ENCODE results near the gene HEATR5A. TPM values are rescaled to one million over a fixed set of nuclear protein-coding genes. Genes with fewer than 3 reads are reported as not detected.

HEATR5A gene
- total RNA-seq, 1 experiment from 2014 or later: 23.1 TPM

DNA sequence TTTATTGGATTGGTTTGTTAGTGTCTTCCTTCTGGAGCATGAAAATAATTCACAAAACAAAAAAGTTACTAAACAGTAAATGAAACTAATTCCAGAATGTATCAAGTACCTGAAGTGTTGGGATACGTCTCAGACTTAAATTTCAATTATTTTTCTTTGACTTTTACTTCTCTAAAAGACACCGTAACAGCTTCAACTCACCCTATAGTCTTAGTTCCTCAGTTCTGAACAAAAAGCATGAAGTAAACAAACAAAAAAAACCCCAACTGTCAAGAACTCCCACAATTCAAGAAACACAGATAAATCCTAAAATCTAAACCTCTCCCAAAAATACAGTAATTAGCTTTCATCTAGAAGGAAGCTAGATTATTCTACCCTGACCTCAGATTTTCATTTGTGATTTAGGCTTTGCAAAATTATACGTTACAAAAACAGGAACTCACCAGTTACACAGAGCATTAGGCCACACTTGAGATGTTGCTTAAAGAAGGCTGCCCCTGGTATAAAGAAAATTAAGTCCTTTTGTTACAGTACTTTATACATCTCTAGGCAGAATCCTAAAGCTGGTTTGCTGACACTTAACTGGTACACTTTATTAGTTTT, 10.2 kb downstream of the HEATR5A start:
- H3K4me3 Mint-ChIP-seq (ENCODE audit: unreplicated experiment): no peak overlapping the region
- H3K4me1 Mint-ChIP-seq (ENCODE audit: insufficient read depth, unreplicated experiment): peaks cover 15% of the 10 kb centered on the region
- ChIA-PET POLR2A (interaction anchor here (1.2 to 2.4 kb wide), 2 partner anchors 8 to 10 kb away, joined by 5 to 14 read pairs; partner anchors contain the start of gene HEATR5A), CTCF (interaction anchor here (1.0 to 1.3 kb wide), 2 partner anchors 11 to 32 kb away, joined by 3 to 4 read pairs; partner anchors contain the start of gene HEATR5A)
- H3K27me3 Mint-ChIP-seq (ENCODE audit: insufficient read depth, unreplicated experiment): no peaks in the 10 kb centered on the region
- no peaks in the 10 kb centered on the region for H3K9me3 Mint-ChIP-seq (ENCODE audit: unreplicated experiment)
- BruUV-seq (replicated peaks): no TSS peak
- H3K36me3 Mint-ChIP-seq (ENCODE audit: insufficient read depth, unreplicated experiment): peaks cover 11% of the 10 kb centered on the region
- no peak for DNase-seq (ENCODE audit: unreplicated experiment)
- intact Hi-C loops (cut with micrococcal nuclease): no loop called here
- TF ChIP-seq CTCF (IDR thresholded peaks at IDR 0.05; ENCODE audit: unreplicated experiment): no peak
- no peak overlapping the region for H3K27ac Mint-ChIP-seq (ENCODE audit: low read depth, unreplicated experiment)

- CTCF ChIA-PET: interaction anchor here (0.5 to 1.3 kb wide), 2 partner anchors 29 to 30 kb away, joined by 3 read pairs; no protein-coding TSS in a partner anchor
- POLR2A ChIA-PET: no interaction called here
- Mint-ChIP-seq H3K4me3 (ENCODE audit: unreplicated experiment) (no peak overlapping the region), H3K36me3 (ENCODE audit: insufficient read depth, unreplicated experiment) (peaks cover 11% of the 10 kb centered on the region), H3K9me3 (ENCODE audit: unreplicated experiment) (no peaks in the 10 kb centered on the region), H3K27ac (ENCODE audit: low read depth, unreplicated experiment) (no peak overlapping the region), H3K27me3 (ENCODE audit: insufficient read depth, unreplicated experiment) (no peaks in the 10 kb centered on the region), H3K4me1 (ENCODE audit: insufficient read depth, unreplicated experiment) (no peaks in the 10 kb centered on the region)
- no TSS peak for BruUV-seq (replicated peaks)
- no peak for TF ChIP-seq CTCF (IDR thresholded peaks at IDR 0.05; ENCODE audit: unreplicated experiment)
- no peak for DNase-seq (ENCODE audit: unreplicated experiment)
- intact Hi-C loops (cut with micrococcal nuclease): no loop called here
Measured at GRCh38 chr14:31408421-31408820, 11.9 kb downstream of the HEATR5A start.

GRCh38 chr14:31405599-31406232, 14.6 kb downstream of the HEATR5A start:
- H3K9me3 Mint-ChIP-seq (ENCODE audit: unreplicated experiment): no peaks in the 10 kb centered on the region
- POLR2A ChIA-PET: interaction anchor here (1.0 to 1.4 kb wide), 2 partner anchors 14 to 15 kb away, joined by 3 to 9 read pairs; partner anchors contain the start of gene HEATR5A
- TF ChIP-seq CTCF (IDR thresholded peaks at IDR 0.05; ENCODE audit: unreplicated experiment): no peak
- no peaks in the 10 kb centered on the region for H3K27me3 Mint-ChIP-seq (ENCODE audit: insufficient read depth, unreplicated experiment)
- H3K4me3 Mint-ChIP-seq (ENCODE audit: unreplicated experiment): no peak overlapping the region
- intact Hi-C loops (cut with micrococcal nuclease): no loop called here
- DNase-seq (ENCODE audit: unreplicated experiment): no peak
- CTCF ChIA-PET: interaction anchor here (0.6 to 1.1 kb wide), 3 partner anchors 16 to 44 kb away, joined by 3 read pairs; no protein-coding TSS in a partner anchor
- peaks cover 10% of the 10 kb centered on the region for H3K36me3 Mint-ChIP-seq (ENCODE audit: insufficient read depth, unreplicated experiment)
- H3K4me1 Mint-ChIP-seq (ENCODE audit: insufficient read depth, unreplicated experiment): no peaks in the 10 kb centered on the region
- no TSS peak for BruUV-seq (replicated peaks)
- no peak overlapping the region for H3K27ac Mint-ChIP-seq (ENCODE audit: low read depth, unreplicated experiment)

GRCh38 chr14:31405106-31405505, 15.2 kb downstream of the HEATR5A start:
- TF ChIP-seq CTCF (IDR thresholded peaks at IDR 0.05; ENCODE audit: unreplicated experiment): no peak
- no peaks in the 10 kb centered on the region for H3K27me3 Mint-ChIP-seq (ENCODE audit: insufficient read depth, unreplicated experiment)
- CTCF ChIA-PET: interaction anchor here (0.5 to 0.6 kb wide), 2 partner anchors 23 to 257 kb away, joined by 3 to 4 read pairs; no protein-coding TSS in a partner anchor
- no peaks in the 10 kb centered on the region for H3K9me3 Mint-ChIP-seq (ENCODE audit: unreplicated experiment)
- peaks cover 12% of the 10 kb centered on the region for H3K36me3 Mint-ChIP-seq (ENCODE audit: insufficient read depth, unreplicated experiment)
- H3K4me3 Mint-ChIP-seq (ENCODE audit: unreplicated experiment): no peak overlapping the region
- no TSS peak for BruUV-seq (replicated peaks)
- no peak for DNase-seq (ENCODE audit: unreplicated experiment)
- H3K4me1 Mint-ChIP-seq (ENCODE audit: insufficient read depth, unreplicated experiment): no peaks in the 10 kb centered on the region
- POLR2A ChIA-PET: interaction anchor here (1.0 to 1.4 kb wide), 2 partner anchors 14 to 15 kb away, joined by 3 to 9 read pairs; partner anchors contain the start of gene HEATR5A
- intact Hi-C loops (cut with micrococcal nuclease): no loop called here
- H3K27ac Mint-ChIP-seq (ENCODE audit: low read depth, unreplicated experiment): no peak overlapping the region
